ENCODE measurements around the gene DMXL2.

DMXL2 gene

GRCh38 chr15:51470512-51470911 is 152.1 kb downstream of the DMXL2 start:
- Histone ChIP-seq H3K27ac (replicated peaks) (no peak overlapping the region), H3K4me3 (replicated peaks; ENCODE audit: insufficient read depth, low read length) (no peak overlapping the region), H3K27me3 (ENCODE audit: insufficient read depth, poor library complexity, severe bottlenecking) (no peaks in the 10 kb centered on the region)
- DNase-seq (ENCODE audit: low read depth in 1 of 2, low spot score in 1 of 2) = no peak
- no peak for TF ChIP-seq POLR2AphosphoS5 (IDR thresholded peaks at IDR 0.05; ENCODE audit: low read depth)
- no peak for TF ChIP-seq REST (IDR thresholded peaks at IDR 0.05; ENCODE audit: insufficient replicate concordance, low read depth)
- no peak for TF ChIP-seq CTCF (IDR thresholded peaks at IDR 0.05; ENCODE audit: insufficient read depth, low read length)
- no peak for TF ChIP-seq SPI1 (IDR thresholded peaks at IDR 0.05; ENCODE audit: borderline replicate concordance, low read depth)
- no peak for TF ChIP-seq GABPA (IDR thresholded peaks at IDR 0.05; ENCODE audit: low read depth)

GRCh38 chr15:51460796-51461195 is 161.8 kb downstream of the DMXL2 start:
- Histone ChIP-seq H3K4me3 (replicated peaks; ENCODE audit: insufficient read depth, low read length) (no peak overlapping the region), H3K27ac (replicated peaks) (no peak overlapping the region), H3K27me3 (ENCODE audit: insufficient read depth, poor library complexity, severe bottlenecking) (no peaks in the 10 kb centered on the region)
- no peak for TF ChIP-seq REST (IDR thresholded peaks at IDR 0.05; ENCODE audit: insufficient replicate concordance, low read depth)
- no peak for TF ChIP-seq GABPA (IDR thresholded peaks at IDR 0.05; ENCODE audit: low read depth)
- no peak for TF ChIP-seq POLR2AphosphoS5 (IDR thresholded peaks at IDR 0.05; ENCODE audit: low read depth)
- TF ChIP-seq SPI1 (IDR thresholded peaks at IDR 0.05; ENCODE audit: borderline replicate concordance, low read depth) = no peak
- TF ChIP-seq CTCF (IDR thresholded peaks at IDR 0.05; ENCODE audit: insufficient read depth, low read length) = no peak
- DNase-seq (ENCODE audit: low read depth in 1 of 2, low spot score in 1 of 2) = no peak

- TF ChIP-seq SPI1 (IDR thresholded peaks at IDR 0.05; ENCODE audit: borderline replicate concordance, low read depth) = no peak
- TF ChIP-seq REST (IDR thresholded peaks at IDR 0.05; ENCODE audit: insufficient replicate concordance, low read depth) = no peak
- TF ChIP-seq POLR2AphosphoS5 (IDR thresholded peaks at IDR 0.05; ENCODE audit: low read depth) = no peak
- no peak for TF ChIP-seq CTCF (IDR thresholded peaks at IDR 0.05; ENCODE audit: insufficient read depth, low read length)
- TF ChIP-seq GABPA (IDR thresholded peaks at IDR 0.05; ENCODE audit: low read depth) = no peak
- Histone ChIP-seq H3K4me3 (replicated peaks; ENCODE audit: insufficient read depth, low read length) (no peak overlapping the region), H3K27ac (replicated peaks) (no peak overlapping the region), H3K27me3 (ENCODE audit: insufficient read depth, poor library complexity, severe bottlenecking) (no peaks in the 10 kb centered on the region)
- DNase-seq (ENCODE audit: low read depth in 1 of 2, low spot score in 1 of 2) = no peak
Observed at GRCh38 chr15:51450001-51450400, 172.6 kb downstream of the DMXL2 start.
